Smooth muscle cell of bladder (primary cell): ENCODE data around the gene PCBD1. TPM values are rescaled to one million over a fixed set of nuclear protein-coding genes. Genes with fewer than 3 reads are reported as not detected.

ENCODE experiments used
- total RNA-seq: library from RNA; depleted of rRNA; stranded (reverse); fragments of >200 nt; gene quantifications from 2 replicates; pipeline ENCODE4 v1.2.3, GENCODE V29; 2014

PCBD1 gene
- total RNA-seq: 25.2 and 39.4 TPM in 2 replicates

GRCh38 chr10:70887804-70888800, at the start of gene PCBD1:
TSS of gene PCBD1 (minus strand) at chr10:70888565. CDS start at chr10:70888533, 32 bp downstream.

Other genes with a start within 250 kb of the PCBD1 start
- 5.5 and 10.6 TPM in 2 replicates for gene ADAMTS14, start 216.1 kb downstream of the PCBD1 start, total RNA-seq
- not detected in 2 replicates for gene TBATA, start 103.2 kb downstream of the PCBD1 start, total RNA-seq
- gene SGPL1, start 72.6 kb downstream of the PCBD1 start, total RNA-seq: 31.2 and 38.4 TPM in 2 replicates